IPS-NIHi7 (cell line): Measurements from ENCODE around the gene CACNA2D2.

Experiments
- DNase-seq: peaks from one replicate; pipeline ENCODE4 v3.0.0; 2012; ENCODE audit warnings: mixed read lengths; ENCODE audit errors: extremely low spot score

Gene CACNA2D2

DNA sequence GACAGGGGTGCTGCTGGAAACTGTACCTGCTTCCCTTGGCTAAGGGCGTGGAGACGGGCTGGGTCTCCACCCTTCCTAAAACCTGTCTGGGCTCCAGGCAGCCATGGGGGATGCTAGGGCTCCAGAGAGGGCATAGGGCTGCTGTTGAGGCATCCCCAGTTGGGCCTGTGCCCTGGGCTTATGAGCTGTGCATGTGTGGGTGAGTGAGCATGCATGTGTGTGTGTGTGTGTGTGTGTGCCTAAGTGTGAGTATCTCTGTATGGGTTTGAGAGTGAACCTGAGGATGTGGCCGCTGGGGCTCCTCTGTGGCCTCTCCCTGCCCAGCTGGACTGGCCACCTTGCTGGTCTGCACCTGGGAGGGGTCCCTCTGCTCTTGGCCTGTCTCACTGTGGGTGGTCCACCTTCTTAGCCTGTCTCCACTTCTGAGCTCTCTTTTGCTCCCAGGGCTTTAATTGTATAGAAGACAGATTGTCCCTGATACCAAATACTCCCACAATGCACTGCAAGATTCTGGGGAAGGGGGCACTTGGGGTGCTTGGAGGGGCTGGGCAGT, 132.2 kb downstream of the CACNA2D2 start:
- no peak for DNase-seq

DNA sequence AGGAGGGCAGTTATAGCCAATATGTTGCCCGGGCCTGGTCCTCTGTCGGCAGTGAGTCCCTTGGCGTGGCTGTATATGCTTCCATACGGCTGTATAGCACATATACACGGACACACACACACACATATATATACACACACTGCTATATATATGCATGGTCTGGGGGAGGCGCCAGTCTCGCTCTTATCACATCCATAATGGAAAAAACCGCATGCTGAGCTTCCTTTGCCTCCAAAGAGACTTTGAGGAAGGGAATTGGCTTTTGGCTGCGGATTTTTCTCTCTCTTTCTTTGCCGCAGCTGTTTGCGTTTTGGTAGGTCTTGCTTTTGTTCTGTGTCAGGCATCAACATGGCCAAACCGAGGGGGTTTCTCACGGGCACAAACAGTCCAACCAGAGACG, 132.8 kb downstream of the CACNA2D2 start:
- DNase-seq: no peak

DNA sequence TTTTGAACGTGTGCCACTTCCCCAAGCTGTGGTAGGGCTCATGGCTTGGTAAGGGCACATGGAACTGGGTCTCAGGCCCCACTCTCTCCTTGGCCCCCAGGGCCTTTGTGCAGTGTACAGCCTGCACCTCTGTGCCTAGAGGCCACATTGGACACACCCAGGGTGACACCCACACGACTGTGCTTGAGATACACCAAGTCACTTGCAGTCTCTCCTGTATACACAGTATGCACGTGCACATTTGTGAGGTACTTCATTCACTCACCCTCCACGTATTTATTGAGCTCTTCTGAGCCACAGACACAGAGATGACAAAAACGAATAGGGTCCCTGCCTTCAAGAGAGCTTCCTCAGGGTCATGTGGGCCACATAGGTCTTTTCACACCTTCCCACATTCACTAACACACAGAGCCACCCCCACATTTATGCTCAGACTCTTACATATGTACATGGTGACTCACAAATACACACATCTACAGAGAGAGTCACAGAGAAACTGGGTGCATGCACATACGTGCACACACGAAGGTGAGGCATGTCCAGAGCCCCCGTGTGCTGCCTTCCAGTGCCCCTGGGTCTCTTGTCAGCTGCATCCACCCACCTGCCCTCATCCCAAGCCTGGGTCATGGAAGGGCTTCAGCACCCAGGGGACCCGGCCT, 134.3 kb downstream of the CACNA2D2 start:
- DNase-seq: no peak

DNA sequence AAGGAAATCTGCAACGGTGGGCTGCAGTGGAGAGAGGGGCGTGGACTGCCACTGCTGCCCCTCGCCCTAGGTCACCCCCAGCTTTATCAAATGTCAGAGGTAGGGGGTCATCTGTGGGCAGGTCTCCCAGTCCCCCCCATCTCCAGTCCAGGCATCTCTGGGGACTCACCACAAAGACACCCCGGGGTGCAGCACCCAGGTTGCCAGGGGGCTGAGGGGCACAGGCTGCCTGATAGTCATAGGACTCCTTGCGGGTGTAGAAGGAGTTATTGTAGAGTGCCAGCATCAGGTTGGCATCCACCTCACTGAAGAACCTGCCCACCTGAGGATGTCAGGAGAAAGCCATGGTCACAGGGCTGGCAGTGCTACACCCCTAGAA, 137.6 kb downstream of the CACNA2D2 start:
- no peak for DNase-seq

DNA sequence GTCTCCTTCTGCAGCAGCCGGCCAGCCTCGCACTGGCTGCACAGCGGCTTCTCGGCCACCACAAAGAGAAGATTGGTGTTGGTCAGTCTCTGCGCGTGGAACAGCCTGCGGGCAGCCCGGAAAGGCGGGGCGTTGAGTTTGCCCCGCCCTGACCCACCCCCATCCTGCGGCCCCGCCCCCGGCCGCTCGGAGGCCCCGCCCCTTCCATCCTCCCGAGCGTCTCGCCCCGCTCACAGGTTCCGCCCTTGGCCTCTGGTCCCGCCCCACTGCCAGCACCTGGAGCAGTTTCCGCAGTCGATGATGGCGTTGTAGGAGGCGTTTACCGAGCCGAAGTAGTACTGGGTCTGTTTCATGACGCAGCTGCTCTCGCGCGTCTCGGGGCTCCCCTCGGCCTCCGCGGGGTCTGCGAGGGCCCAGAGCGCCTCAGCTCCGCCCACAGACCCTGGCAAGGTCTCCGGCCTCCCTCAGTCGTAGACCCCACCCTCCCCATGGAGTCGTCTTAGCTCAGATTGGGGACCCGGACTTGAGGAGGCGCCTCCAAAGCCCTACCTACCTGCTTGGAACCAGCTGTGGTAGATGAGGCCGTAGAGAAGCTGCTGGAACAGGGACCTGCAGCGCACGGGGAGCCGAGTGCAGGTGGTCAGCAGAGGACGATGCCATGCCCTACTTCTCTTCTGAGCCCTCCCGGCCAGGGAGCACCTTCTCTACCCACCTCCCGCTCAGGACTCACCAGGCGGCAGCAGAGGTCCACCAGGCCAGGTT, 138.2 kb downstream of the CACNA2D2 start:
- DNase-seq: peak; percentile 97

DNA sequence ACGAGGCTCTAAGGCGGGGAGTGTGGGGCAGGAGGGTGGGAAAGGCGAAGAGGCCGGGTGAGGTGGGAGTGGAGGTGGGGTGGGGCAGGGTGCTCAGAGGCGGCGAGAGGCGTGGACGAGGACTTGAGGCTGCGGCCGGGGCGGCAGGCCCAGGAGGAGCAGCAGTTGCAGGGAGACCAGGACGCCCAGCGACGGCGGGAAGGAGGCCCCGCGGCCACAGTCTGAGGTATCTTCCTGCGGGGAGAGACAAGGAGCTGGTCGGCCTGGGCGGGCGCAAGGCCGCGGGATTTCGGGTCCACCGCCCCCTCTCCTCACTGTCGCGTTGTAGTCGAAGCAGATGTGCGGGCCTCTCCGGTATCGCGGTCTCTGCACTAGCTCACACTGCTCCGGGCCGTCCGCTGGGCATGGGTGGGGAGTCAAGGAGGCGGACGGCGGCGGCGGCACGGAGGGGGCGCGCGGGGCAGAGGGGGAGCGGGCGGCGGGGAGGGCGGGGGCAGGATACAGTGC, 138.8 kb downstream of the CACNA2D2 start:
- DNase-seq: no peak

DNA sequence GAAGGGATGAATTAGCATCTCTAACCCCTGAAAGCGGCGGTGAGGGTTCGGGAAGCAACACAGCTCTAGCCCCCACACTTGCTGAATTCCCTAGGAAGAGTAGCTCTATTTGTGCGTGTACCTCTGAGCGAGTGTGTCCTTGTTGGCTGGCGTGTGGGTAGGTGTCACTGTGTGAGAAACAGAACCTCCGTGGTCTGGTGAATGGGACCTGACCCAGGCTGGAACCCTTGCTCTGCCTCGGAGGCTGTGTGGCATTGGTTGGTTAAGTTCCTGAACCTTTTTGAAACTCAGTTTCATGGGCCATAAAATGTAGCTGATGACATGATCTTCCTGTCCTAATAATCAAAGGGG, 143.7 kb downstream of the CACNA2D2 start:
- DNase-seq: no peak

DNA sequence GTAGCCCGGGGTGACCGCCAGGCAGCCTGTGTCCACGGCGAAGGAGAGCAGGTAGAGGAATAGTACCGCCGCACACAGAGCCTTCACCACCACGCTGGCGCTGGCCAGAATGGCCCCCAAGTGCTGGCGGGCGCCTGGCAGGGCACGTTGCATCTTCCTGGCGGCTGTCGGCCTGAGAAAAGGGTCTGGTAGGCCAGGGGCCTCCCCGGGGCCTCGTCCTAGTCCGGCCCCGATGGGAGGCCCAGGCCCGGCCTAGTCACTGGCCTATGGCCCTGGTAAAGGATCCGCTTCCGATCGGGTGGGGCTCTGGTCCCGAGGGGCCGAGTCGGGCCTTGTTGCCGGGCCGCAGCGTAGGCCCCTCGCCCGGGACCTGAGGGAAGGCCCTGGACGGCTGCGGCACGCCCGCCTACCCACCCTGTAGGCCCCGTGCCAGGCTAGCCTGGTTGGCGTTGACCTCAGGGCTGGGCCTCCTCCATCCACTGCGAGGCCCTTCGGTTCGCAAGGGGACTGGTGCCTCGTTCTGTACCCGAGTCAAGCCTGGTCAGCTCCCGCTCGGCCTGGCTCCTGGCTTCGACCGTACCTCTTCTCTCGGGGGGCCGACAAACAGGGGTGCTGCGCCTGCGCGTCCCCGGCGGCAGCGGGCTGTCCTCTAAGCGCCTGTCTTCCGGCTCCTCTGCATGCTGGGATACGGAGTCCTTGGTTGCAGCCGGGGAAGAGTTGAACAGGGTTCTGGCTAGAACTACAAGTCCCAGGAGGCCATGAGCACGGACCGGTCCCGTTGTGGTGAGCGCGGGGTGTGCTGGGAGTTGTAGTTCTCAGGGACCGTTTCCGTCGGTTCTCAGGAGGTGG, 144.3 kb downstream of the CACNA2D2 start, which contains the start of gene TMEM115:
TMEM115 (minus strand) TSS at position 611 of the 849 bp plus-strand sequence; CDS start at position 153, 458 bp downstream.
- DNase-seq: peak; percentile 98

DNA sequence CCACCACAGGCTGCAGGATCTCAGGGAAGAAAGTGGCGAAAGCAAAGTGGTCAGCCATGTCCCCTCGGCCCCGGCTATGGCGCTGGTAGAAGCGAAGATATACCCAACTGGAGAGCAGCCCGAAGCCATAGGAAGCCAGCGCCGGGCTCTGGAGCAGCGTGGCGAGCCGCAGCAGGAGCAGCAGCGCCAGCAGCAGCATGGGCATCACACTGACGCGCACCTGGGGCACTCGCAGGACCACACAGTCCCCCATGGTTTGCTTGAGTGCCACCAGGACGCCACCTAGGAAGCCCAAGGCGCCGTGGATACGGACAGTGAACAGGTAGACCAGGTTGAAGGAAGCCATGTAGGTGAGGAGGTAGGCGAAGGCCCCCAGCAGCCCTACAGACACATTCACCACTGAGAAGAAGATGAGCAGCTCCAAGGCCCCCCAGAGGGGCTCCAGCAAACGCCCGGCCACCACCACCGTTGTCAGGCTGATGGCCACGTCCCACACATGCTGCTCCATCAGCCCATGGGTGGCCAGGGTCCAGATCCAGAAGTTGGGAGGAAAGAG, 145.0 kb downstream of the CACNA2D2 start:
- DNase-seq: no peak

DNA sequence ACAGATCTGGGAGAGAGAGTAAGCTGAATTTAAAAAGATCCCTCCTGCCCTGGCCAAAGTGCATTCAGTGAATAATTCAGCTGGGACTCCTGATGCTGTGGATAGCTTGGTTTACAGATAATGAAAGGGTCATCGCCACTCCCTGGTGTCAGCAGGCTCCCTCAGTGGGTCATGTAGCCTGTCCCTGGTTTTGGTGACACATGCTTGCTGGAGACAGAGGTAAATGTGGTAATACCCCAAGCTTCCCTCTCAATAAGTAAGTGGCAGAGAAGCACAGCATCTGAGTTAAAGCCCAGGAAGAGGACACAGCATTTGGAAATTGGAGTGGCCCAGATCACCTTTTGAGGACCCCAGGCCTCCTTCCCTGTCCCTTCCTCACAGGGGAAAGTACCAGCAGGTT, 146.0 kb downstream of the CACNA2D2 start:
- DNase-seq: no peak

DNA sequence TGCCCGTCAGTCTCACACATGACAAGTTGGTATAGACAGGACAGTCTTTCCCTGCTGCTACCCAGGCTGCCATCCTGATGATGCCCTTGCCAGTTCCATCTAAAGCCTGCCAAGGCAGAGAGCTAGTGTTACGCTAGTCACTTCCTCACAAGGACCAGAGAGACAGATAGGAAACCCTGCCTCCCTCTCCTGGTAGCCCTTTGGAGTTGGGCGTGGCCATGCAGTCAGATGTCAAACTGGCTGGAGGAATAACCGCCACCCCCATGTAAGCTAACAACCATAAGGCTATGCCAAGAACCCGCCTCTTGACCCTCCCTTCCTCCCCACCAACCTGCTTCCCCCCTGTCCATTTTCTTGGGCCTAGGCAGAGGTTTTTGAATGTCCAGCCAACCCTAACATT, 146.9 kb downstream of the CACNA2D2 start:
- DNase-seq: no peak

DNA sequence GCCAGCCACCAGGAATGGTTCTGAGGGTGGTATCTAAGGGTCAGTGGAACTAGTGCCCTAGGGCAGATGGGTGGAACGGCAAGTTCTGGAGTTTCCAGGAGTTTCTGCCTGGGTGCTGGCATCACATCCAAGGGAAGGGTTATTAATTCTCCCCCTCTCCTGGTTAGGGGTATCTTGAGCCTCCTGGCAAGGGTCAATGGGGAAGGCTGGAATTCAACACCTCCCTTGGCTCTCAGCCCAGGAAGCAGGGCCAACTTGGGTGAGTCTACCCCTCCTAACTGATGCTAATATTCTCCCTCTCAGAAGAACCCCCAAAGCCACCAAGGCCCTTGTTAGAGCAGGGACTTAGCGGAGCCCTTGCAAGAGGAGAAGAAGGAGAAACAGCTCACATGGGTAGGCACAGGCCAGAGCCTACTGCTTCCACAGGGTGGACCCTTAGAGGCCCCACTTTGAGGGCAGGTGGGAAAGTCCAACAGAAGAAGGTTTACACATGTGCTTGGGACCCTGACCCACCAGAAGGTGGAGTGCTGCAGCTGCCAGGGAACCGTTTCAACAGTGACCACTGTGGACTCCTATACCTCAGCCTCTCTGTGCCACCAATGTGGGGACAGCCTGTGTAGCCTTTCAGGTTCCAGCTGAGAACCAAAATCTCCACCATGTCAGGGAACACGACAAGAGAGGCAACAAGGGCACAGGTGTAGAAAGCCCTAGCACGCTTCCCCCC, 147.4 kb downstream of the CACNA2D2 start:
- DNase-seq: no peak

DNA sequence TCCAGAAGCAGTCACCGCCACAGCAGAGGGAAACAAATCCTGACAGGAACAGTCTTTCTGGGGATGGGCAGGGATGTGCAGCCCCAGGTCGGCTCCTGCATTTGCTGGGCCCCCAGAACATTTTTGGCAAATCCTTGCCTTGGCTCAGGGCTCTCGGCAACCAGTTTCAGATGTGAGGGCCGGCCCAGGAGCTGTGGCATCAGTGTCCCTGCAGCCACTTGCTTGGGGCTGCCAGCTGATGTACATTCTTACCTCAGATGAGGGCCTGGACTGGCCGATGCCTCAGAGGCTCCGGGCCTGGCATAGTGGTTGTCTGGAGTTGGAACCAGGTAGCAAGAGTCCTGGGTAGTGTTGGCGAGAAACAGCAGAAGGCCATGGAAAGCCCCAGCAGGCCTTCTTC, 148.6 kb downstream of the CACNA2D2 start:
- no peak for DNase-seq

DNA sequence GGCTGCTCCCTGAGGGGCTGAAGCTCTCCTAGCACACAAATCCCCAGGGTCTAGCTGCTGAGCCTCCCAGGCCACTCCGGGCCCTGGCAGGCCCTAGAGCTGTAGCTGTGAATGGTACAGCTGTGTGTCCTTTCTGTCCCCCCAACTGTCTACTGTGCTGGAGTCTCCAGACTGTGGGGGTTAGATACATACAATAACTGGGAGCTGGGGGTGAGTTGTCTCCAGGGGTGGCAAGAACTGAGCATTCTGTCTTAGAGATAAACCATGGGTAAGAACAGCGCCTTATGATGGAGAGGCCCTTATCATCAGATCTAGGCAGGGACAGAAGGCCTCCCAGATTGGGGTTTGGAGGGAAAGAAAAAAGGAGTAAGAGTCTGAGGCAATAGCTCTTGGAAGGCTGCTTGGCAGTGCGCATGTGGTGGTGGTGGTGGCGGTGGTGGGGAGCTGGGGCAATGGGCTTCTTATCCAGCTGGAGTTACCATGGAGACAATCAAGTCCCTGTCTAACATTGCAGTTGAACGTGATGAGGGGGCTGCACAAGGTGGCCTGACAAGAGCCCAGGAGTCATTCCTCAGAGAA, 149.2 kb downstream of the CACNA2D2 start:
- DNase-seq: no peak

DNA sequence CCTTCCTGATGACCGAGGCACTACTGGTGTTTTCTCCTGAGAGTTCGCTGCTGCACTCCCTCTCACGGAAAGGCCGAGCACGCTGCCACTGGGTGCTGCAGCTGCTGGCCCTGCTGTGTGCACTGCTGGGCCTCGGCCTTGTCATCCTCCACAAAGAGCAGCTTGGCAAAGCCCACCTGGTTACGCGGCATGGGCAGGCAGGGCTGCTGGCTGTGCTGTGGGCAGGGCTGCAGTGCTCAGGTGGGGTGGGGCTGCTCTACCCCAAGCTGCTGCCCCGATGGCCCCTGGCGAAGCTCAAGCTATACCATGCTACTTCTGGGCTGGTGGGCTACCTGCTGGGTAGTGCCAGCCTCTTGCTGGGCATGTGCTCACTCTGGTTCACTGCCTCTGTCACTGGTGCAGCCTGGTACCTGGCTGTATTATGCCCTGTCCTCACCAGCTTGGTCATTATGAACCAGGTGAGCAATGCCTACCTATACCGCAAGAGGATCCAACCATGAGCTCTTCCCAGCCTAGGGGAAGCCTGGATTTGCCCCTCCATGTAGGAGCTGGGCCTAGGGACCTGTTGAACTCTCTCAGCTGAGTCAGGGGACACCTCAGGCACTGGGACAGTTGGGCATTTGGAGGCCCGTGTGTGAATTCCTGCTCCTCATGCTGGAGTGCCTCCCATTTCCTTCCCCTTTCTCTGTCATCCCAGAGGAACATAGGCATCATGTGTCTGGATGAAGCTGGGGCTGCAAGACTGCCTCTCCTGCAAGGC, 150.0 kb downstream of the CACNA2D2 start:
- DNase-seq: no peak

DNA sequence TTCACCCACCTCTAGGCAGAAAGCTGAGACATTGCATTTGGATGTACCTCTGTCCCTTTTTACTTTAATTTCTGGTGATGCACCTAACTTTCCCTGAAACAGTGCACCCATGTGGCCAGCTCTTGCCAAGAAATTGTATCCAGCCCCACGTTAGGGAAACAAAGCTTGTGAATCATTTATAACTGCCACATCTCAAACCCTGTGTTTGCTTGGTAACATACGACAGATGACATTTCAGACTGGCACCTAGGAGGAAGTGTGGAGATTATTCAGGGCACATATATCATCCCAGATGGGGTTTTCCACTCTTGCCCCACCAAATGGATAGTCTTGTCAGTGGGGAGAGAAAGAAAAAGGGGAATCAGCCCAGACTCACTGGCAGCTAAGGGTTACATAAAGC, 150.7 kb downstream of the CACNA2D2 start:
- no peak for DNase-seq

DNA sequence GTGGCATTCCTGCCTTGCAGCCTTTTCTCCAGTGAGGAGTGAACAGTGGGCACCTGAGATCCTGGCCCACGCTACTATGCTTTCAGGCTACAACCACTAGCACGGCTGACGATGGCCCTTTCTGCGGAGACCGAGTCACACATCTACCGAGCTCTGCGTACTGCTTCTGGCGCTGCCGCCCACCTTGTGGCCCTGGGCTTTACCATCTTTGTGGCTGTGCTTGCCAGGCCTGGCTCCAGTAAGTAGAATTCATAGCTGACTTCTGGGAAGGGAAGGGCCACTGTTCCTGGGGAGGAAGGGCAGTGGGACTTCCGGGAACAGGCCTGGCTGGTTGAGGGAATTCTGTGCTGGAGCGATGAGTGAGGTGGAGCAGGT, 152.1 kb downstream of the CACNA2D2 start:
- DNase-seq: no peak

DNA sequence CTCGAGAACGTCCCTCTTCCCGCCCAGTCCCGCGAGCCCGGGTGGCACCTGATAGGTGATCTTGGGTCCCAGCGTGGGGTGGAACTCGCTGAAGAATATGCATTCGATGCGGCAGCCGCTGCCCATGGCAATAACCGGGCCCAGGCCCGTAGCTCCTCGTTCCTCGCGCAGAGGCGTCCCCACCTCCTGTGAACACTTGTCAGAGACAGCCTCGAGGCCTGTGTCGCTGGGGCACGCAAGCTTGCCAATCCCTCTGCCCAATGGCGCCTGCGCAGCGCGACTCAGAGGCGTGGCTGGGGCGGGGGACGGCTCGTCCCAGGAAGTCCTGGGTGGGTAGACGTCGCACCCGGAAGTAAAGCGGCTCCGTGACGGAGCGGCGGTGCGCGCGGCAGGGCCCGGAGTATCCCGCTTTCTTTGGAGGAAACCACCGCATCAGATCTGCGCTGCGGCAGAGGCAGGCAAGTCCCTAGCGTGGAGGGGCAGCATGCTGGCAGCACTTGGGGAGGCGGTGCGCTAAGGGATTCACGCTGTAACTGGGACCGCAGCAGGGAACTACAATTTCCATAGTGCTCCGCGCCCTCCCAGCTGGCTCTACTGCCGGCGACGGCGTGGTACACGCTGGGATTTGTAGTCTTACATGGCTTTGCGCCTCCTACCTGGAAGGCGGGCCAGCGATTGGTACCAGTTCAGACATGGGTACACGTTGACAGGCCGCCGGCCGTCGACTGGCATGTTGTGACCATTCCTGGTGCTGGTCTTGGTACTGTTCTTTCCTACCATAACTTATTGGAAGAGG, 152.7 kb downstream of the CACNA2D2 start, which contains the start of the genes CYB561D2 and NPRL2:
CYB561D2 (plus strand) TSS at position 336 of the 796 bp plus-strand sequence. CDS start 572 bp downstream, outside the sequence.
NPRL2 (minus strand) TSS at position 249 of the 796 bp plus-strand sequence; CDS start at position 126, 123 bp downstream.
- peak; percentile 93 for DNase-seq

DNA sequence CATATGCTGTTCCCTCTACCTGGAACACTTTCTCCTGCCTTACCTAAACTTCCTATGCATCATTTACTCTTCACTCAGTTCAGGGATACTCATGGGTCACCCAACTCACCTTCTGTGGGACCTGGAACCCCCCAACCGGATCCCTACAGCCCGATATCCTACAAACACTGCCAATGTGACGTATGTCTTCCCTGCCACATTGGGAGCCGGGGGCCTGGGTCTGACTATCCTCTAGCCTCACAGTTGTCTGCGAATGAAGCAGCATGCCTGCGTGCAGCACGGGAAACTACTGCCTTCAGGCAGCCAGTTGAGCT, 153.3 kb downstream of the CACNA2D2 start:
- DNase-seq: no peak
